GM10266 (cell line): ENCODE data around the gene ZBTB33.

ENCODE experiments used
- DNase-seq: peaks from one replicate; pipeline ENCODE4 v3.0.0; 2012; ENCODE audit errors: extremely low spot score
- CTCF ChIP-seq: IDR thresholded peaks from 2 replicates; pipeline ENCODE4 v1.5.1; 2012; ENCODE audit warnings: mild to moderate bottlenecking, low read depth; ENCODE audit not compliant: control insufficient read depth, insufficient read depth; ENCODE audit errors: missing control alignments

Gene ZBTB33

GRCh38 chrX:120281761-120282160, 31.1 kb downstream of the ZBTB33 start:
- no peak for TF ChIP-seq CTCF
- no peak for DNase-seq

GRCh38 chrX:120282697-120283096, 32.1 kb downstream of the ZBTB33 start:
- TF ChIP-seq CTCF = no peak
- DNase-seq = no peak

GRCh38 chrX:120286733-120287512, 36.3 kb downstream of the ZBTB33 start:
- no peak for DNase-seq
- no peak for TF ChIP-seq CTCF

GRCh38 chrX:120287513-120288112, 37.0 kb downstream of the ZBTB33 start:
- DNase-seq = no peak
- no peak for TF ChIP-seq CTCF

- no peak for DNase-seq
- TF ChIP-seq CTCF = no peak
Observed at GRCh38 chrX:120290107-120290506, 39.5 kb downstream of the ZBTB33 start.

- no peak for TF ChIP-seq CTCF
- no peak for DNase-seq
Observed at GRCh38 chrX:120291211-120291610, 40.6 kb downstream of the ZBTB33 start.

- no peak for TF ChIP-seq CTCF
- no peak for DNase-seq
Observed at GRCh38 chrX:120293015-120293414, 42.4 kb downstream of the ZBTB33 start.
